Retinal pigment epithelial cell (primary cell): ENCODE results near the gene PERCC1.

ENCODE experiments used
- DNase-seq: peaks from one replicate; pipeline ENCODE4 v3.0.0-alpha.2; 2010; ENCODE audit warnings: low read depth
- H3K4me3 ChIP-seq: 2 replicates; pipeline ENCODE4 v1.5.1; 2011; ENCODE audit warnings: mild to moderate bottlenecking, low read length, control low read depth, moderate library complexity
- CTCF ChIP-seq: conservative IDR thresholded peaks from 2 replicates; pipeline ENCODE4 v1.5.1; 2011; ENCODE audit warnings: low read depth, low read length, control low read depth, inconsistent platforms

PERCC1 gene

GRCh38 chr16:1450841-1451240, 20.0 kb downstream of the PERCC1 start:
- TF ChIP-seq CTCF, result no peak
- H3K4me3 ChIP-seq, result no peak overlapping the region
- DNase-seq, result no peak

- no peak for TF ChIP-seq CTCF
- DNase-seq, result no peak
- H3K4me3 ChIP-seq, result no peak overlapping the region
Observed at GRCh38 chr16:1451702-1452392, 21.0 kb downstream of the PERCC1 start.

- no peak for TF ChIP-seq CTCF
- DNase-seq, result no peak
- no peak overlapping the region for H3K4me3 ChIP-seq
Observed at GRCh38 chr16:1452530-1452929, 21.7 kb downstream of the PERCC1 start.

GRCh38 chr16:1453316-1453715, 22.4 kb downstream of the PERCC1 start:
- no peak for DNase-seq
- H3K4me3 ChIP-seq, result no peak overlapping the region
- no peak for TF ChIP-seq CTCF

- DNase-seq, result no peak
- TF ChIP-seq CTCF, result no peak
- H3K4me3 ChIP-seq, result no peak overlapping the region
Observed at GRCh38 chr16:1454561-1454960, 23.7 kb downstream of the PERCC1 start.

GRCh38 chr16:1455190-1456171, 24.6 kb downstream of the PERCC1 start:
- no peak for DNase-seq
- H3K4me3 ChIP-seq, result no peak overlapping the region
- no peak for TF ChIP-seq CTCF

GRCh38 chr16:1456951-1457350, 26.1 kb downstream of the PERCC1 start:
- H3K4me3 ChIP-seq, result no peak overlapping the region
- DNase-seq, result no peak
- no peak for TF ChIP-seq CTCF
